Ureter (tissue), 1 donor: ENCODE data around the gene OR52B6. TPM values are rescaled to one million over a fixed set of nuclear protein-coding genes. Genes with fewer than 3 reads are reported as not detected.

Source experiments
- total RNA-seq: library from RNA; stranded (reverse); gene quantifications from one replicate; pipeline ENCODE4 v1.2.4, GENCODE V29; 2023
- donor health status: DM: yes; HTN: yes; CAD: no.

Gene OR52B6
- total RNA-seq, 1 donor from 2014 or later: not detected

Other genes starting within 250 kb of the OR52B6 start
- gene OR51B5, start 237.4 kb upstream of the OR52B6 start, total RNA-seq: 0.99 TPM
- not detected for gene OR51B6, start 229.4 kb upstream of the OR52B6 start, total RNA-seq
- gene OR51M1, start 197.1 kb upstream of the OR52B6 start, total RNA-seq: not detected
- not detected for gene OR51Q1, start 158.8 kb upstream of the OR52B6 start, total RNA-seq
- 0.70 TPM for gene OR51I1, start 139.4 kb upstream of the OR52B6 start, total RNA-seq
- gene OR51I2, start 131.6 kb upstream of the OR52B6 start, total RNA-seq: not detected
- not detected for gene OR52D1, start 92.2 kb upstream of the OR52B6 start, total RNA-seq
- 0.70 TPM for gene UBQLN3, start 70.9 kb upstream of the OR52B6 start, total RNA-seq
- 1.4 TPM for gene UBQLNL, start 64.2 kb upstream of the OR52B6 start, total RNA-seq
- 0.73 TPM for gene OR52H1, start 32.3 kb upstream of the OR52B6 start, total RNA-seq
- 13.5 TPM for gene TRIM6, start 15.8 kb downstream of the OR52B6 start, total RNA-seq
- 9.1 TPM for gene TRIM34, start 44.1 kb downstream of the OR52B6 start, total RNA-seq
- gene TRIM5, start 104.2 kb downstream of the OR52B6 start, total RNA-seq: 34.5 TPM
- gene TRIM22, start 108.9 kb downstream of the OR52B6 start, total RNA-seq: 86.6 TPM
- gene OR56B1, start 155.6 kb downstream of the OR52B6 start, total RNA-seq: 0.26 TPM
- 0.75 TPM for gene OR52N4, start 173.4 kb downstream of the OR52B6 start, total RNA-seq
- not detected for gene OR52N5, start 202.5 kb downstream of the OR52B6 start, total RNA-seq
- gene OR52N1, start 210.4 kb downstream of the OR52B6 start, total RNA-seq: 0.26 TPM
- gene OR52N2, start 228.0 kb downstream of the OR52B6 start, total RNA-seq: not detected